GM19099 (cell line): ENCODE measurements around the gene LRWD1.

Experiments used
- POLR2A ChIP-seq: IDR thresholded peaks from 3 replicates; pipeline ENCODE4 v1.6.1; 2011; ENCODE audit warnings: low read depth; ENCODE audit not compliant: insufficient read length; ENCODE audit errors: extremely low read depth

LRWD1 gene

DNA sequence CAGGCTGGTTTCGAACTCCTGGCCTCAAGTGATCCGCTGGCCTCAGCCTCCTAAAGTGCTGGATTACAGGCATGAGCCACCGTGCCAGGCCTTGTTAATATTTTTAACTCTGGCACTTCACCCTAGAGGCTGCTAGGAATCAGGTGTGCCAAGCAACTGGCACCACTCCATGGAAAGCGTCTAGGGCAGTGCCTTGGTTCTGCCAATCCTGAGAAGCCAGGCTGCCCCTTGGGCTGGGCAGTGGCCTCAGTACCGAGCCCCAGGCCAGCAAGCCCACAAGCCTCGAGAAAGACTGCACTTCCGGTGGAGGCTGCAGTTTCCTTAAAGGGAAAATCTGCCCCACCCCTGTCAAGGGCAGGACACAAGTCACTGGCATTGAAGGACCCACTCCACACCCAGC is 11.5 kb upstream of the LRWD1 start:
- no peak for TF ChIP-seq POLR2A

DNA sequence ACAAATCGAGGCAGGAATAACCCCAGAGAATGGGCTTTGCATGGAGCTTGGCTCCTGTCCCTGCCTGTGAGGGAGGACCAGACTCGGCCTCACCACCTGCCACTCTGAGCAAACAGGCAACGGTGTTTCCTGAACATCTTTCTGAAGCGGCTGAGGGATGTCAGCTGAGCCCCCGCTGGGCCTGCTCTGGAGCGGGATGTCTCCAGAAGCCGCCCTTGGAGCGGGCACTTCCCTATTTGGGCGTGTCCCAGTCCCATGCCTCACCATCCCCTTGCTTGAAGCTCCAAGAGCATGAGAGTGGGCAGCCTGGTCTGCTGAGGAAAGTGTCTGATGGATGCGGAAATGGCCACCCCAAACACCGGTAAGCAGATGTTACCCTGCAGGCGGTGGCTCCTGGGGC is 10.3 kb upstream of the LRWD1 start:
- no peak for TF ChIP-seq POLR2A

DNA sequence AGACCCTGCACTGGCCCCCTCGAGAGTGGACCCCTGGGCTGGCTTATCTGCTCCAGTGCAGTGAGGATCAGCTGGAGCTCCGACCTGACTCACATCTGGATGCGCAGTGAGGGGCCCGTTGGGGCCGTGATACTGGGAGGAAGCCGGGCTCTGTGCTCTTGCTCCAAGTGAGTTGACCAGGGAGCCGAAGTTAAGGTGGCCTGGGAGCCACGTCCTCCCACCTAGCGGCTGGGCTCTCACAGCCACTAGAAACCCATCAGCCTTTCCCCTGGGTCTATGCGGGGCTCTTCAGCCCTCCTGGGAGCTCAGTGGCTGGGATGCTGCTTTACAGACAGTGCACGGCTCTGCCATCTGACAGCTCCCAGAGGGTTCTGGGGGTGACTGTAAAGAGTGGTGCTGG is 9.2 kb upstream of the LRWD1 start:
- TF ChIP-seq POLR2A: no peak

DNA sequence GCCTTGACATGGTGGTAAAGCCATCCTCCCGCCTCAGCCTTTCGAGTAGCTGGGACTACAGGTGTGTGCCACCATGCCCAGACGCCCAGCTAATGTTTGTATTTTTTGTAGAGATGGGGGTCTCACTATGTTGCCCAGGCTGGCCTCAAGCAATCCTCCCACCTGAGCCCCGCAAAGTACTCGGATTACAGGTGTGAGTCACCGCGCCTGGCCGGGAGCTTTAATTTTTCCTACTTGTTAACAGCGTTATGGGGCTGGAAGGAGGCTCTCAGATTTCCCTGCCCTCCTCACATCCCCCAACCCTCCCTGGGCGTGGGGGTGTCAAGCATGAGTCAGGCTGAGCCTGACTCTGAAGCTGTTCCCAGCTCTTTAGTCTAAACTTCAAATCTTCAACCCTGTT is 8.5 kb upstream of the LRWD1 start:
- no peak for TF ChIP-seq POLR2A

DNA sequence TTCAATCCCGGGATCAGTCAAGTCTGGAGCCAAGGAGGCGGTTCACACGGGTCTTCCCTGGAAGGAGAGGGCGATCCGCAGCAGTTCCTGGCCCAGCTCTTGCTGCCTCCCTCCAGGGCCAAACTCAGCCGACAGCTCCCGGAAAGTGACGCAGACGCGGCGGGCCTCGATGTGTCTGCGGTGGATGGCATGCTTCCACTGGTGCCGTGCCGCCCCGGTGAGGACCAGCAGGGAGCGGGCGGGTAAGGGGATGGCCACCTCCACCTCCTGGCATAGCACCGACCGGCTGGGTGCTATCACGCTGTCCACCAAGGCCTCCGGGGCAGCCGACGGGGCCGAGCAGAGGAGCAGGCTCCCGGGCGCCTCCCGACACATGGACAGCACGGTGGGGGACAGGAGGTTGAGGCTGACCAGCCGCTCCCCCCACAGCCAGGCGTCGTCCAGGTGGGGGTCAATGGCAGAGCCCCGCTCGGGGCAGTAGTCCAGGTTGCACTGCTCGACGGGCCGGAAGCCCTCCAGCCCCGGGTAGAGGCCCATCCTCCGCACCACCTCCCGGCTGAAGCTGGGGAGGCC is 7.3 kb upstream of the LRWD1 start:
- TF ChIP-seq POLR2A: no peak

DNA sequence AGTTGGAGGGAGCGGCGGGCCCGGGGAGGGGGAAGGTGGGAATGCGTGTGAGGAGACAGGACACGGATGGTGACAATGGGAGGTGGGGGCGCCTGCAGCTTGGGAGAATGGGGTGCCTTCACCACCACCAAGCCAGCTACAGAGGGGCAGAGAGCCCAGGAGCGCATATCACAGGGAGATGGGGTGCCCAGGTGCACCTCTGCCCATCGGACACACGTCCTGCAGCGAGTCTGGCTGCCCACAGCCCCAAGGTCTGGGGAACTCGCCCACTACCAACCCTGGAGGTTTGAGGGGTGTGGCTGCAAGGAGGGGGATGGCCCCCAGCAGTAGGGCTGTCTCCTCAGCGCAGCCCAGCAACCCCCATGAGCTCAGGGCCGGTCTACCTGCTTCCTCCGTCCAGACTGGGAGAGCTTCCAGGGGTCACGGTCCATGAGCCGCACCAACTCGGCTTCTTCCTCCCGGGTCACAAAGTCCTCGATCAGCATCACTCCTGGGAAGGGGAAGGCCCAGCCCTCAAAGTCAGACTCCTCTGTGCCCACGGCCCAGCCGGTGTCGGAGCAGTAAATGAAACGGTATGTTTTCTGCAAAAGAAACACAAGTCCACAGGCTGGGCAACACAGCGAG is 5.5 kb upstream of the LRWD1 start:
- TF ChIP-seq POLR2A: no peak

DNA sequence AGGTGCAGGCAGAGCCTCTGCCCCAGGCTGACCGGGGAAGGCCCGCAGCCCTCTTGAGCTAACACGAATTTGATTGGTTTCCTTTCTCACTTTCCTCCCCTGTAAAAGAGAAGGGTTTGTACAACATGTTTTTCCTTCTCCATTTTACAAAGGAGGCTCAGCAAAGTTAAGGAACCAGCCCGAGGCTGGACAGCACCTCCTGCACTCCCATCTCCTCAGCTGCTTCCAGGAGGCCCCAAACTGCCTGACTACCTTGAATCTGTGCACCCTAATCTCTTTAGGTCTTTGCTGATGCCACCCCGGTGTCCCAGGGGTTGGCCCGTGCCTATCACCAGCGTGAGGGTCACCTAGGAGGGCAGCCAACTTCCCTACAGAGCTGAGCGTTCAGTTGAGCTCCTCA is 4.3 kb upstream of the LRWD1 start:
- no peak for TF ChIP-seq POLR2A

DNA sequence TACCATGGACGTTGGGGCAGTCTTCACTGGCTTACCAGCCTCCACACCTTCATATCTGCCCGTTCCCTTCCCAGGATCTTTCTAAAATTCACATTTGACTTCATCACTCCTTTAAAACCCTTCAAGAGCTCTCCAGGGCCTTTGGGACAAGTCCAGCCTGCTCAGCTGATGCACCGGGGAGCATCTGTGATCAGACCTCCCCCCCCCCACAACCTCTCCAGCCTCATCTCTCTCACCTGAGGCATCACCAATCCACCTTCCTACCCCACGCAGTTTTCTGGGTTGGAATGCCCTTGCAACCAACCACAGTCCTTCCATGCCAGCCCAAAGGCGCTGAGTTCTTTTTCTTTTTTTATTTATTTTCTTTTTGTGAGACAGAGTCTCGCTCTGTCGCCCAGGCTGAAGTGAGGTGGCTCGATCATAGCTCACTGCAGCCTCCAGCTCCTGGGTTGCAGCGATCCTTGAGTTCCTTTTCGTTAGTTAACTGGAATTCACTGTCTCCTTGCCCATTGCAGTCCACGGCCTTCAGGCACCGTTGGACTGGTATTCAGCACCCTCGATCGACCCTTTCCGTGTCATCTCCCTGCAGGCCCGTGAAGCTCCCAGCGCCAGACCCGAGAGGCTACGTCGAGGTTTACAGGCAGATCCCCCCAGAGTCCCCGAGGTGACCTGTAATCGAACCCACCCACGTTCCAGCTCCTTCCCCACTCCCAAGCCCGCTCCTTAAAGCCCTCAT is 775 bp upstream of the LRWD1 start:
- no peak for TF ChIP-seq POLR2A

DNA sequence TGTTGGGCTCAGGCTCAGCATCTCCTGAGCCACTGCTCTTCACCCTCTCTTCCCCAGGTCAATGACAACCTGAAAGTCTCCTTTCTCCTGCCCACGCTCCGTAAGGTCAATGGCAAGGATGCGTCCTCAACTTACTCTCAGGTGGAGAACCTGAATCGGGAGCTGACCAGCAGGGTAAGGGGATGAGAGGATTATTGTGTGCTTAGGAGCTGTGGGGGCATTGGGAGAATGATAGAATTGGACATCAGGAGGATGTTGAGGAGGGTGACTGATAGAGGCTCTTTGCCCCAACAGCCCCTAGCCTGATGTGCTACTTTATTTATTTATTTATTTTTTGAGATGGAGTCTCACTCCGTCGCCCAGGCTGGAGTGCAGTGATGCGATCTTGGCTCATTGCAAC is 1.3 kb downstream of the LRWD1 start:
- no peak for TF ChIP-seq POLR2A

DNA sequence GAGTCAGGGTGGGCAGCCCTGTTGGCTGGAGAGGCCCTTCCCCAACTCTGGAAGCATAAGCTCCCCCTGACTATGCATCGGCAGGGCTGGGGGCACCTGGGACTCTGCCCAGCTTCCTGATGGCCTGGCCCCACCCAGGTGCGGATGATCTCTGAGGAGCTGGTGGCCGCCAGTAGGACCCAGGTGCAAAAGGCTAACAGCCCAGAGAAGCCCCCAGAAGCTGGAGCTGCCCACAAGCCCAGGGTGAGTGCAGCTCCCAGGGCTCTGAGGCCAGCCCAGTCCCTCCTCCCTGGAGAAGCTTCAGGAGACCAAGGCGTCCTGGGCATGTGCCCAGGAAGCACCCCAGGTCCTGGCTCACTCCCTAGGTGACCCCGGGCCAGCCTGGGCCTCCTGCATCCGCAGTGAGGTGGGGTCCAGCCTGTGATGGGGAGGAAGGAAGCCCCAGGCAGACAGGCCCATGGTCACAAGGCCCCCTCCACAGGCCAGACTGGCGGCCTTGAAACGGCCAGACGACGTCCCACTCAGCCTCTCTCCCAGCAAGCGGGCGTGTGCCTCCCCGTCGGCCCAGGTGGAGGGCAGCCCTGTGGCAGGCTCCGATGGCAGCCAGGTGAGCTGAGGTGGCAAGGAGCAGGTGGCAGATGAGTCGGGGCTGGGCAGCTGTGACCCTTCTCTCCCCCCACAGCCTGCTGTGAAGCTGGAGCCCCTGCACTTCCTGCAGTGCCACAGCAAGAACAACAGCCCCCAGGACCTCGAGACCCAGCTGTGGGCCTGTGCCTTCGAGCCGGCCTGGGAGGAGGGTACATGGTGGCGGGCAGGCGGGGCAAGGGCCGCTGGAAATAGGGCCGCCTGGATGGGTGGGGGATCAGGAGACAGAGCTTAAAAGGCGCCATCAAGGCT is 3.0 kb downstream of the LRWD1 start:
- TF ChIP-seq POLR2A: no peak

DNA sequence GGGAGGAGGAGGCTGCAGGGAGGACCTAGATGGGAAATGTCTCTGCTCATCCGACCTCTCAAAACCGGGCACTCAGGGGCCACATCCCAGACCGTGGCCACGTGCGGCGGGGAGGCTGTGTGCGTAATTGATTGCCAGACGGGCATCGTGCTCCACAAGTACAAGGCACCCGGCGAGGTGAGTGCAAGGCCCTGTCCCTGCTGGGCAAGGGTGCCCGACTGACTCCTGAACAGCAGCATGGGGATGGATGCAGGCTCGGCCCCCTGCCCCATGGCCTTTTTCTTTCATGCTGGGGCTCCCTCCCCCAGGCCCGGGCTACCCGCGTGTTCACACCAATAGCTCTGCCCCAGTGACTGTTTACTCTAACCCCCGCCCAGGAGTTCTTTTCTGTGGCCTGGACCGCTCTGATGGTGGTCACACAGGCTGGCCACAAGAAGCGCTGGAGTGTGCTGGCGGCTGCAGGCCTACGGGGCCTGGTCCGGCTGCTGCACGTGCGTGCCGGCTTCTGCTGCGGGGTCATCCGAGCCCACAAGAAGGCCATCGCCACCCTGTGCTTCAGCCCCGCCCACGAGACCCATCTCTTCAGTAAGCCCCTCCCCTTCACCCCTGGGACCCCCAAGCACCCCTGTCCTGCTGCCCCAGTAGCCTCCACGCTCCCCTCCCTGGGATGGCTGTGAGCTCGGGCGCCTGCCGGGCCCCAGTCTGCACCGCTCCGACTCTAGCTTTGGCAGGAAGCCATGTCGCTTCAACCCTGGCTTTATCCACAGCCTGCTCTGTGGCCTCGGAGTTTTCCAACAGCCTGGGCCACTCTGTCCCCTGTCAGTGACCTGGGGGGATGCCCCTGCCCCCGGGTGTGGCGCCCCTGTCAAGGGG is 3.9 kb downstream of the LRWD1 start:
- TF ChIP-seq POLR2A: no peak

DNA sequence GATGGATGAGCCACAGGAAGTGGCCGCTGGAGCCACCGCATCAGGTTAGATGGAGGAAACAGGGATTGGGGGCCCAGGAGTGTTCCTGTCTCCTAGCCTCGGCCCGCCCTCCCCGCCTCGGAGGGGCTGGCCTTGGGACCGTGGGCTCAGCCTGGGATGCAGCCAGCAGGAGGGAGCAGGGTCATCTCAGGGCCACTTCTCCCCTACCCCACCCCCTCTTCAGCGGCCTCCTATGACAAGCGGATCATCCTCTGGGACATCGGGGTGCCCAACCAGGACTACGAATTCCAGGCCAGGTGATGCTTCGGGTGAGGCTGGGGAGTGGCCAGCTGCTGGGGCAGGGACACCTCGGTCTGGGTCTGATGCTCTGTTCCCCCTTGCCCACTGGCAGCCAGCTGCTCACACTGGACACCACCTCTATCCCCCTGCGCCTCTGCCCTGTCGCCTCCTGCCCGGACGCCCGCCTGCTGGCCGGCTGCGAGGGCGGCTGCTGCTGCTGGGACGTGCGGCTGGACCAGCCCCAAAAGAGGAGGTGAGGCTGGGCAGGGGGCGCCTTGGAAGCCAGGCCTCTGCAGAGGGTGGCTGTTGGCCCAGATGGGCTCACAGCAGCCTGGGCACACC is 4.7 kb downstream of the LRWD1 start:
- TF ChIP-seq POLR2A: no peak

DNA sequence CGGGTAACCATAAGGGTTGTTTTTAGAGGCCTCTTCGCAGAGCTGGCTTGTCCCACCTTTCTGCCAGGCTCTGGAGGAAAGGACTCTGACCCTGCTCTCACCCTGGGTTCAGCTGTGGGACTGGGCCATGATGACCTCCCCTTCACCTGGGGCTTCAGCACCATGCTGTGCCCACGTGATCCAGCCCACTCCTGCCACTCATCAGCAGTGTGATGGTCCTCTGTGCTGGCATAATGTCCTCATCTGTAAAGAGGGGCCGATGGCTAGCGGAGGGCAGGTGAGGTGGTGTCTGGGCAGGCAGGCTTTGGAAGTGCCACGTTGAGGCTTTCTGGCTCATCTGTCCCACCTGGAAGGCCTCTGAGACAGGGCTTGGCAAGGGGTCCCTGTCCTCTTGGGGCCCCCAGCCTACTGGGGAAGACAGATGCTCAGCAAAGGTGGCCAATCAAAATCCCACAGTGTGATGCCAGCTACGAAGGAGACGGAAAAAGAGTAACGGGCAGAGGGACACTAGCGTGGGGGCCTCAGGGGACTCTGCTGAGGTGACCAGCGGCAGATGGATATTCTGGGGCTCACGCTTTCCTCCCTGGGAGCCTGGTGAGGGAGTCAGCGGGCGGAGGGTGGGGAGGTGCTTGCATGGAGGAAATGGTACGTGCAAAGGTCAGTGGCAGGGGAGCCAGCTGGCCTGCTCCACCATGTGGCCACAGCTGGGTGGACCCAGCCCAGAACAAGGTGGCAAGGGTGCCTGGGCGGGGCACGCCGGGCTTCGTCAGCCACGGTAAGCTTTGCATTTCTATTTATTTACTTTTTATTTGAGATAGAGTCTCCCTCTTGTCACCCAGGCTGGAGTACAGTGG is 5.4 kb downstream of the LRWD1 start:
- no peak for TF ChIP-seq POLR2A
